ENCODE data around the gene STK11. TPM values are rescaled to one million over a fixed set of nuclear protein-coding genes. Genes with fewer than 3 reads are reported as not detected.

STK11 gene
- total and polyA plus RNA-seq, 2 donors (not counting 3 experiments of a cell fraction or from before 2014, with no cell fraction given): 39.4 to 75.4 TPM

DNA sequence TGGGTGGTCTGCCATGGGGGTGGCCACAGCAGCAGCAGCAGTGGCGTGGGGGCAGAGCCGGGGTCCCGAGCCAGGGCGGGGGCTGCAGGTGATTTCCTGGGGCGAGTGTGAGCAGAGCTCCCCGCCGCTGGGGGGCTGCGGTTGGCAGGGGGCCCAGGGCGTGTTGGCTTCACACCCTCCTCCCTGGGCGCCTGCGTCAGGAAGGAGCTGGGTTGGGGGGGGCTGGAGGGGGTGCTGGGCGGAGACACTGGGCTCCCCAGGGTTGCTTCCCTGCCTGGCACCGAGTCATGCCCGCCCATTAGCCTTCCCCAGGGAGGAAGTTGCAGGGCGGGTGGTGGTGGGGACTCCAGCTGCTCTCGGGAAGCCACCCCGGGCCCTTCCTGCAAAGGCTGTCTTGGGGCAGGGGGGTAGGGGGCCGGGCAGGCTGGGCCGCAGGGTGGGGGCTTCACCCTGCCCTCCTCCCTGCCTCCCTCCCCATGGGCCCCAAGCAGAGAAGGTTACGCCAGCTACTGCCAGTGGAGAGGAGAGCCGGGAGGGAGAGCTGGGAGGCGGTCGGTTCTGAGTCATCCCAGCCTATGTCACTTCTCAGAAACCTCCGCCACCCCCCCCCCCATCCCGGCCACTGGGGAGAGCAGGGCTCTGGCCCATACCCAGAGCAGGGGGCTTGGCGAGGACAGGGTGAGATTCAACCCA lies 47.4 kb downstream of the STK11 start:
- peaks cover 29 to 36% of the 10 kb centered on the region in 2 experiments for H3K36me3 ChIP-seq (ENCODE audit: control insufficient read depth in 2 of 2, extremely low read depth in 1 of 2, insufficient read depth in 2 of 2, low read length in 2 of 2)
- peak overlapping the region; percentile 66 for H3K4me2 ChIP-seq (ENCODE audit: insufficient read depth, low read length)
- H3K4me3 ChIP-seq (replicated peaks in 1 of 3; ENCODE audit: insufficient read depth in 1 of 3, low read depth in 1 of 3, low read length in 3 of 3): peak overlapping the region; percentile 13 to 85 (median 40)
- DNase-seq (ENCODE audit: low read depth, low spot score) (peak; percentile 88), FAIRE-seq (peak; percentile 85)
- no TSS peak for BruUV-seq (replicated peaks)
- no peaks in the 10 kb centered on the region for H3K27me3 ChIP-seq (ENCODE audit: control insufficient read depth in 2 of 2, insufficient read depth in 2 of 2, low read length in 2 of 2)
- TF ChIP-seq MYC (IDR thresholded peaks at IDR 0.05; ENCODE audit: low read depth, low read length) (no peak), FOS (IDR thresholded peaks at IDR 0.05; ENCODE audit: borderline replicate concordance, insufficient read depth, low read length) (peak; percentile 30), EZH2 (IDR thresholded peaks at IDR 0.05; ENCODE audit: borderline replicate concordance, low read depth, low read length, severe bottlenecking) (no peak), POLR2AphosphoS5 (IDR thresholded peaks at IDR 0.05; ENCODE audit: insufficient read depth, low read depth, low read length) (no peak), POLR2A (IDR thresholded peaks at IDR 0.05; ENCODE audit: low read depth, low read length) (no peak), MAX (IDR thresholded peaks at IDR 0.05; ENCODE audit: insufficient read depth, insufficient read length) (no peak), GATA2 (IDR thresholded peaks at IDR 0.05; ENCODE audit: insufficient read depth, insufficient read length, low read depth, low read length) (no peak), JUN (IDR thresholded peaks at IDR 0.05; ENCODE audit: borderline replicate concordance, insufficient read depth, insufficient read length, low read depth) (no peak)
- TF ChIP-seq, protein P1, sequence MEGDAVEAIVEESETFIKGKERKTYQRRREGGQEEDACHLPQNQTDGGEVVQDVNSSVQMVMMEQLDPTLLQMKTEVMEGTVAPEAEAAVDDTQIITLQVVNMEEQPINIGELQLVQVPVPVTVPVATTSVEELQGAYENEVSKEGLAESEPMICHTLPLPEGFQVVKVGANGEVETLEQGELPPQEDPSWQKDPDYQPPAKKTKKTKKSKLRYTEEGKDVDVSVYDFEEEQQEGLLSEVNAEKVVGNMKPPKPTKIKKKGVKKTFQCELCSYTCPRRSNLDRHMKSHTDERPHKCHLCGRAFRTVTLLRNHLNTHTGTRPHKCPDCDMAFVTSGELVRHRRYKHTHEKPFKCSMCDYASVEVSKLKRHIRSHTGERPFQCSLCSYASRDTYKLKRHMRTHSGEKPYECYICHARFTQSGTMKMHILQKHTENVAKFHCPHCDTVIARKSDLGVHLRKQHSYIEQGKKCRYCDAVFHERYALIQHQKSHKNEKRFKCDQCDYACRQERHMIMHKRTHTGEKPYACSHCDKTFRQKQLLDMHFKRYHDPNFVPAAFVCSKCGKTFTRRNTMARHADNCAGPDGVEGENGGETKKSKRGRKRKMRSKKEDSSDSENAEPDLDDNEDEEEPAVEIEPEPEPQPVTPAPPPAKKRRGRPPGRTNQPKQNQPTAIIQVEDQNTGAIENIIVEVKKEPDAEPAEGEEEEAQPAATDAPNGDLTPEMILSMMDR (IDR thresholded peaks at IDR 0.05; ENCODE audit: extremely low read depth in 1 of 2, insufficient read depth in 1 of 2, low read depth in 1 of 2, low read length in 2 of 2): peak in 1 of 2 donors; percentile 26
- no peaks in the 10 kb centered on the region for H3K9me3 ChIP-seq (replicated peaks; ENCODE audit: control insufficient read depth, insufficient read depth, low read length)
- no peaks in the 10 kb centered on the region for H3K9me1 ChIP-seq (replicated peaks; ENCODE audit: control insufficient read depth, extremely low read depth, insufficient read depth, low read length)
- dilution Hi-C loops (cut with MboI; ENCODE audit: extremely low pct_ligation_motif_present, low sequenced_read_pairs): no loop called here
- intact Hi-C loops (cut with micrococcal nuclease): loop anchor here (1.0 kb wide), 1 partner anchor 7 kb away; no protein-coding TSS in a partner anchor
- H4K20me1 ChIP-seq (replicated peaks; ENCODE audit: control insufficient read depth, extremely low read depth, insufficient read depth, low read length): no peaks in the 10 kb centered on the region
- no peak overlapping the region for H2AFZ ChIP-seq (ENCODE audit: low read depth, low read length)
- CTCF ChIA-PET: interaction anchor here (0.7 to 2.2 kb wide), 4 partner anchors 9 to 16 kb away, joined by 3 to 89 read pairs (median 27); partner anchors contain the start of gene CIRBP
- H3K9ac ChIP-seq (replicated peaks; ENCODE audit: extremely low read depth, insufficient read depth, low read length): peak overlapping the region; percentile 69
- H3K4me1 ChIP-seq (ENCODE audit: control insufficient read depth, extremely low read depth, insufficient read depth, low read length): peaks cover 25% of the 10 kb centered on the region
- POLR2A ChIA-PET: interaction anchor here (0.6 to 2.2 kb wide), 7 partner anchors 9 to 150 kb away, joined by 3 to 34 read pairs (median 8); partner anchors contain the start of gene CIRBP
- peaks cover 63% of the 10 kb centered on the region for H3K79me2 ChIP-seq (ENCODE audit: control insufficient read depth, insufficient read depth, low read length)
- peak overlapping the region; percentile 90 for H3K27ac ChIP-seq (ENCODE audit: insufficient read depth, low read depth, low read length)
